SK-N-MC (cell line): ENCODE measurements around the gene TPD52L2.

ENCODE experiments used
- DNase-seq: peaks from one replicate; pipeline ENCODE4 v3.0.0-alpha.2; 2011; ENCODE audit warnings: low read depth, low spot score
- H3K27ac ChIP-seq: fragments of 200-600 bp; sonication (generic); 2 replicates; pipeline ENCODE4 v1.5.1; 2016; ENCODE audit warnings: mixed run types
- H3K36me3 ChIP-seq: fragments of 200-600 bp; sonication (generic); 2 replicates; pipeline ENCODE4 v1.6.1; 2017; ENCODE audit warnings: antibody characterized with exemption, low read length, mixed read lengths; ENCODE audit not compliant: insufficient read depth
- H3K4me3 ChIP-seq: fragments of 200-600 bp; sonication (generic); 2 replicates; pipeline ENCODE4 v1.5.1; 2016
- H3K9ac ChIP-seq: fragments of 200-600 bp; sonication (generic); 2 replicates; pipeline ENCODE4 v1.8.0; 2017; ENCODE audit warnings: mixed run types, mixed read lengths; ENCODE audit not compliant: insufficient read length
- H3K9me3 ChIP-seq: fragments of 200-600 bp; sonication (generic); 2 replicates; pipeline ENCODE4 v1.6.1; 2017; ENCODE audit warnings: low read depth, mild to moderate bottlenecking, antibody characterized with exemption, low read length, moderate library complexity, mixed read lengths
- EZH2 ChIP-seq: fragments of 200-600 bp; sonication (generic); IDR thresholded peaks from one replicate; pipeline ENCODE4 v1.6.1; 2017; ENCODE audit warnings: antibody characterized with exemption
- FOXP2 ChIP-seq: optimal IDR thresholded peaks from 2 replicates; pipeline ENCODE3; 2011; ENCODE audit warnings: mild to moderate bottlenecking, moderate library complexity; ENCODE audit not compliant: insufficient read depth; ENCODE audit errors: extremely low read length, control extremely low read depth
- POLR2AphosphoS5 ChIP-seq: IDR thresholded peaks from 2 replicates; pipeline ENCODE4 v1.6.1; 2012; ENCODE audit warnings: mild to moderate bottlenecking, low read depth, low read length, borderline replicate concordance

TPD52L2 gene

GRCh38 chr20:63893999-63894357 lies 28.9 kb downstream of the TPD52L2 start:
- no peak overlapping the region for H3K9ac ChIP-seq
- H3K4me3 ChIP-seq, result no peak overlapping the region
- no peak for DNase-seq
- H3K36me3 ChIP-seq, result peaks cover 4% of the 10 kb centered on the region; the same call in 1 of the 2 replicates
- TF ChIP-seq POLR2AphosphoS5 (no peak), FOXP2 (no peak), EZH2 (no peak)
- no peaks in the 10 kb centered on the region for H3K9me3 ChIP-seq
- H3K27ac ChIP-seq, result no peak overlapping the region; the same call in 1 of the 2 replicates

- TF ChIP-seq EZH2 (no peak), FOXP2 (no peak), POLR2AphosphoS5 (peak; percentile 39; the same call in 1 of the 2 replicates)
- H3K9me3 ChIP-seq, result no peaks in the 10 kb centered on the region
- H3K36me3 ChIP-seq, result peaks cover under 1% of the 10 kb centered on the region; the same call in 1 of the 2 replicates
- H3K4me3 ChIP-seq, result peak within 1 kb of the TSS; percentile 89
- H3K27ac ChIP-seq, result peak within 1 kb of the TSS; percentile 0
- H3K9ac ChIP-seq, result peak within 1 kb of the TSS; percentile 78
- peak; percentile 40 for DNase-seq
These were observed 29.5 kb downstream of the TPD52L2 start, which contains the start of gene DNAJC5 for GRCh38 chr20:63894358-63895201. TSS of gene DNAJC5 (plus strand) at chr20:63895126. CDS start at chr20:63928346, 33,220 bp downstream.

- no peaks in the 10 kb centered on the region; the same call in 1 of the 2 replicates for H3K36me3 ChIP-seq
- H3K27ac ChIP-seq, result peak overlapping the region; percentile 0; the same call in 1 of the 2 replicates
- H3K9me3 ChIP-seq, result no peaks in the 10 kb centered on the region
- DNase-seq, result no peak
- H3K9ac ChIP-seq, result peak overlapping the region; percentile 78
- TF ChIP-seq POLR2AphosphoS5 (no peak), EZH2 (no peak), FOXP2 (no peak)
- peak overlapping the region; percentile 89 for H3K4me3 ChIP-seq
These were observed 30.3 kb downstream of the TPD52L2 start for GRCh38 chr20:63895202-63895951.

DNA sequence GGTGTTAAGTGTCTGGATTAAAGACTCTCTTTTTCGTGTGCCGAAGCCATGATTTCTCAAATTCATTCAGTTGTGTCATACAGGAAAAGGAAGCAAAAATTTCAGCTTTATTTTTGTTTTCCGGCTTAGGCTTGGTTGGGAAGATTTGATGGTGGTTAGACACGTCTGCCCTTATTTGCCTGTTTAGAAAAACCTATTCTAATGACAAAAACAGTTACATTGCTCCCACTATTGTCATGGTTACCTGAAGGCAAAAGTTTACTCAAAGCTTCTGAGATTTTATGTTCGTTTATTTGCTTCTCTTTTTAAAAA lies 30.8 kb downstream of the TPD52L2 start:
- Histone ChIP-seq H3K9ac (peak overlapping the region; percentile 78), H3K4me3 (peak overlapping the region; percentile 89), H3K27ac (peak overlapping the region; percentile 0; the same call in 1 of the 2 replicates), H3K9me3 (no peaks in the 10 kb centered on the region), H3K36me3 (no peaks in the 10 kb centered on the region; the same call in 1 of the 2 replicates)
- no peak for TF ChIP-seq EZH2
- TF ChIP-seq POLR2AphosphoS5, result no peak
- no peak for TF ChIP-seq FOXP2
- DNase-seq, result no peak

DNA sequence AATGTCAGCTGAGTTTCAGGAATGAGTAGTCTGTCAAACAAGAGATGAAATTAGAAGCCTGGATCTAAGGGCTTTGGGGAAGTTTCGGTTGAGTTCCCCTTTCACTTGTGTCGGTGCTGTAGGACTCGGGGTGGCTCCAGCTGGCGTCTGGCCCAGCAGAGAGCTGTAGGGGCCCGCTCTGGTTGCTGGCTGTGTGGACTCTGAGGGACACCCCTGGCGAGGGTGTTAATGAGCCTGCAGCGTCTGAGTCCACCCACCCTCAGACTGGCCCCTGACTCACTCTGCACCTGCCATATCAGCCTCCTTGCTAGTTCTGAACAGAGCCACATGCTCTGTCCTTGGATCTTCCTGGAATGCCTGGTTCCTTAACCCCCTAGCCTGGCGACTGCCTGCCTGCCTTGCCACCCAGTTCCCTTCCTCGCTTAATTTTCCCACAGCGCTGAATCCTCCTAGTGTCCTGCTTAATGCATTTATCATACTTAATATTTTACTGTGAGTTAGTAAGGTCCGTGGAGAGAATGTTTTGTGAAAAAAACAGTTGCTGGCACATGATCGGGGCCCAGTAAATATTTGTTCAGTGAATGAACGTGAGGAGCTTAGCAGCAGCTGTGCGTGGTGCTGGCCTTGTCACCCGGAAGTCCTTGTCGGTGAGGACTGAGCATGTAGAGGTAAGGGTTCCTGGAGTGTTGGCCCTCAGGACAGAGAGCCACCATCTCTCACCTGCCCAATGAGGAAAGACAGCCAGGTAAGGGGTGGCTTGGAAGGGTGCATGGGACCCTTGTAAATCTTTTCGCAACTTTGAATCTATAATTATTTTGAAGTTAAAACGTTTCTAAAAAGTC lies 31.4 kb downstream of the TPD52L2 start:
- Histone ChIP-seq H3K4me3 (peak overlapping the region; percentile 89), H3K9me3 (no peaks in the 10 kb centered on the region), H3K9ac (peak overlapping the region; percentile 78), H3K36me3 (no peaks in the 10 kb centered on the region; the same call in 1 of the 2 replicates), H3K27ac (no peak overlapping the region)
- TF ChIP-seq FOXP2 (no peak), EZH2 (no peak), POLR2AphosphoS5 (no peak)
- no peak for DNase-seq

DNA sequence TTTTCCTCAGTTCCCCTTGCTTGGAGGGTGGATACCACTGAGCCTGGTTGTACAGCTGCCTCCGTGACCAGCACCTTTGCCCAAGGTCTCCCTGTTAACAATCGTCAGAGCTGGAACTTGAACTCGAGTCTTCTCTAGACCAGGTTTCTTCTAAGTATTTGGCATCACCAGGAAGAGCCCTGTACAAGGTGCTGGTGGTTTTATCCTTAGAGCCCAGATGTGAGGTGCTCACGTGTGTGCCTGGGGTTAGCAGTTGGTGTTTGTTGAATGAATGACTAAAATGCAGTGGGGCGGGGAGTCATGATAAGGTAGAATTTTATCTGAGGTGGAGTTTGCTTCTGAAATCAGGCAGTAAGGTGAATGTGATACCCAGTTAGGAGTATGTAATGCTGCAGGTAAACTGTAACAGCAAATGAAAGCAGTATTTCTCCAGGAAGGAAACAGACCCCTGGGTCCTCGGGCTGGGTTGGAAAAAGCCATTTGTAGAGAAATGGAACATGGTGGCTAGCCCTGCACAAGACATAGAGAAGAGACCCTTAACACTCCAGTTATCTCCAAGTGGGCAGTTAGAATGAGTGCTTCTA lies 33.0 kb downstream of the TPD52L2 start:
- DNase-seq, result no peak
- Histone ChIP-seq H3K36me3 (no peaks in the 10 kb centered on the region; the same call in 1 of the 2 replicates), H3K27ac (no peak overlapping the region), H3K4me3 (no peak overlapping the region), H3K9me3 (no peaks in the 10 kb centered on the region), H3K9ac (no peak overlapping the region)
- TF ChIP-seq POLR2AphosphoS5 (no peak), FOXP2 (no peak), EZH2 (no peak)

- Histone ChIP-seq H3K4me3 (no peak overlapping the region), H3K36me3 (no peaks in the 10 kb centered on the region; the same call in 1 of the 2 replicates), H3K9ac (no peak overlapping the region), H3K27ac (no peak overlapping the region), H3K9me3 (no peaks in the 10 kb centered on the region)
- TF ChIP-seq EZH2 (no peak), FOXP2 (no peak), POLR2AphosphoS5 (no peak)
- no peak for DNase-seq
These were observed 34.0 kb downstream of the TPD52L2 start for GRCh38 chr20:63898882-63899558.
